MCF 10A (cell line): ENCODE measurements around the gene REEP6. TPM values are rescaled to one million over a fixed set of nuclear protein-coding genes. Genes with fewer than 3 reads are reported as not detected.
"Not testable (repeated sequence)": the region's sequence is repeated elsewhere in the genome, so short reads cannot be mapped to it uniquely, and the experiment has no call there.

Experiments used
- BruUV-seq: library from RNA; stranded (reverse); fragments of 400-500 nt; replicated peaks from 2 replicates; lab custom pipeline; 2021; lab: Mats Ljungman, UMichigan
- CTCF ChIA-PET: fragments of 300-600 bp; sonication (Branson Sonifier 250); formaldehyde crosslinking; extraction: SDS; loops from one replicate; lab custom pipeline; 2021; ENCODE audit warnings: antibody characterized with exemption, inconsistent platforms; lab: Yijun Ruan, JAX
- POLR2A ChIA-PET: fragments of 300-600, 350-650 bp; sonication (Branson Sonifier 250); formaldehyde crosslinking; extraction: SDS; loops from one replicate; lab custom pipeline; 2020; ENCODE audit warnings: antibody characterized with exemption, inconsistent platforms; lab: Yijun Ruan, JAX
- DNase-seq: peaks from one replicate; pipeline ENCODE4 v3.0.0-alpha.2; 2018; ENCODE audit not compliant: unreplicated experiment
- H3K27ac Mint-ChIP-seq: one replicate; pipeline ENCODE4 v1.8.0; 2022; ENCODE audit warnings: mild to moderate bottlenecking, low read depth, mixed read lengths; ENCODE audit not compliant: unreplicated experiment
- H3K27me3 Mint-ChIP-seq: one replicate; pipeline ENCODE4 v1.8.0; 2022; ENCODE audit warnings: mixed read lengths; ENCODE audit not compliant: insufficient read depth, unreplicated experiment
- H3K36me3 Mint-ChIP-seq: one replicate; pipeline ENCODE4 v1.8.0; 2022; ENCODE audit warnings: mild to moderate bottlenecking, moderate library complexity, mixed read lengths; ENCODE audit not compliant: insufficient read depth, unreplicated experiment
- H3K4me1 Mint-ChIP-seq: one replicate; pipeline ENCODE4 v1.8.0; 2022; ENCODE audit warnings: mixed read lengths; ENCODE audit not compliant: insufficient read depth, unreplicated experiment
- H3K4me3 Mint-ChIP-seq: one replicate; pipeline ENCODE4 v1.8.0; 2022; ENCODE audit warnings: mild to moderate bottlenecking, moderate library complexity, mixed read lengths; ENCODE audit not compliant: unreplicated experiment
- H3K9me3 Mint-ChIP-seq: one replicate; pipeline ENCODE4 v1.8.0; 2022; ENCODE audit warnings: mixed read lengths; ENCODE audit not compliant: unreplicated experiment
- intact Hi-C: fragments of 100-400 bp; cut with micrococcal nuclease; formaldehyde crosslinking; loops from 2 replicates; pipeline ENCODE4 v1.14.1; 2022
- total RNA-seq: library from RNA; stranded (reverse); gene quantifications from 2 replicates; pipeline ENCODE4 v1.2.3, GENCODE V29; 2022
- TF ChIP-seq, protein P1 (sequence below): fragments of 200-600 bp; IDR thresholded peaks from one replicate; pipeline ENCODE4 v1.8.0; 2022; ENCODE audit warnings: antibody characterized with exemption, mild to moderate bottlenecking; ENCODE audit not compliant: unreplicated experiment

The REEP6 gene
- total RNA-seq, 1 experiment from 2014 or later, result 3.8 TPM

DNA sequence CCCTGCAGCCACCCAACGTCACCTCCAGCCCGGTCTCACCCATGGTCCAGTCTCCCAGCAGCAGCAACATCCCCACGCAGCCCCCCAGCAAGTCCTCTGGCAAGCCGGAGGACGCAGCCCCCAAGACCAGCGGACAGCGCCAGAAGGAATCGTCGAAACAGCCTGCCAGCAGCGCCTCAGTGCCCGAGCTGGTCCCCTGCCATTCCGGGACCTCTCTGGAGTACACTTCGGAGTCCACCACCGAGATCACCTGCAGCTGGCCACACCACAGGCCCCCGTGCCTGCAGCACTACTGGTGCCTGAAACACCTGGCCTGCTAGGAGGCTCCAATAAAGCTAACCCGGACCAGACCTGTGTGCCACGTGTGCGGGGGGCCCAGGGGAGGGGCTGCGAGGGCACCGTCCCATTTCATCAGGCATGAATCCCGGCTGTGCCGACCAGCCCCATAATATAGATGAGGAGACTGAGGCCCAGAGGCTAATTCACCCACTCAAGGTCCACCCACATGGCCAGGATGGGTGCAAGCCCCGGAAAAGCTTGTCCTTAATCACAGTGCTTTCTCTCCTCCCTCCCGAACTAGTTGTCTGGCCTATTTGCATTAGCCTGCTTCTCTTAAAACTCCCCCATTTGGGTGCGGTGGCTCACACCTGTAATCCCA is 6.7 kb downstream of the REEP6 start:
- ChIA-PET POLR2A (interaction anchor here (0.6 kb wide), 1 partner anchor 432 kb away, joined by 3 read pairs; no protein-coding TSS in a partner anchor), CTCF (no interaction called here)
- TF ChIP-seq, protein P1, sequence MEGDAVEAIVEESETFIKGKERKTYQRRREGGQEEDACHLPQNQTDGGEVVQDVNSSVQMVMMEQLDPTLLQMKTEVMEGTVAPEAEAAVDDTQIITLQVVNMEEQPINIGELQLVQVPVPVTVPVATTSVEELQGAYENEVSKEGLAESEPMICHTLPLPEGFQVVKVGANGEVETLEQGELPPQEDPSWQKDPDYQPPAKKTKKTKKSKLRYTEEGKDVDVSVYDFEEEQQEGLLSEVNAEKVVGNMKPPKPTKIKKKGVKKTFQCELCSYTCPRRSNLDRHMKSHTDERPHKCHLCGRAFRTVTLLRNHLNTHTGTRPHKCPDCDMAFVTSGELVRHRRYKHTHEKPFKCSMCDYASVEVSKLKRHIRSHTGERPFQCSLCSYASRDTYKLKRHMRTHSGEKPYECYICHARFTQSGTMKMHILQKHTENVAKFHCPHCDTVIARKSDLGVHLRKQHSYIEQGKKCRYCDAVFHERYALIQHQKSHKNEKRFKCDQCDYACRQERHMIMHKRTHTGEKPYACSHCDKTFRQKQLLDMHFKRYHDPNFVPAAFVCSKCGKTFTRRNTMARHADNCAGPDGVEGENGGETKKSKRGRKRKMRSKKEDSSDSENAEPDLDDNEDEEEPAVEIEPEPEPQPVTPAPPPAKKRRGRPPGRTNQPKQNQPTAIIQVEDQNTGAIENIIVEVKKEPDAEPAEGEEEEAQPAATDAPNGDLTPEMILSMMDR, result no peak
- DNase-seq, result no peak
- Mint-ChIP-seq H3K27ac (no peak overlapping the region), H3K4me3 (no peak overlapping the region), H3K9me3 (no peaks in the 10 kb centered on the region), H3K36me3 (no peaks in the 10 kb centered on the region), H3K4me1 (no peaks in the 10 kb centered on the region), H3K27me3 (no peaks in the 10 kb centered on the region)
- no TSS peak for BruUV-seq
- intact Hi-C loops, result no loop called here

GRCh38 chr19:1499231-1499630 is 8.2 kb downstream of the REEP6 start:
- CTCF ChIA-PET, H3K4me3 Mint-ChIP-seq, H3K27me3 Mint-ChIP-seq, H3K4me1 Mint-ChIP-seq, POLR2A ChIA-PET, intact Hi-C loops, H3K9me3 Mint-ChIP-seq, H3K36me3 Mint-ChIP-seq, H3K27ac Mint-ChIP-seq, DNase-seq, BruUV-seq: not testable (repeated sequence)

DNA sequence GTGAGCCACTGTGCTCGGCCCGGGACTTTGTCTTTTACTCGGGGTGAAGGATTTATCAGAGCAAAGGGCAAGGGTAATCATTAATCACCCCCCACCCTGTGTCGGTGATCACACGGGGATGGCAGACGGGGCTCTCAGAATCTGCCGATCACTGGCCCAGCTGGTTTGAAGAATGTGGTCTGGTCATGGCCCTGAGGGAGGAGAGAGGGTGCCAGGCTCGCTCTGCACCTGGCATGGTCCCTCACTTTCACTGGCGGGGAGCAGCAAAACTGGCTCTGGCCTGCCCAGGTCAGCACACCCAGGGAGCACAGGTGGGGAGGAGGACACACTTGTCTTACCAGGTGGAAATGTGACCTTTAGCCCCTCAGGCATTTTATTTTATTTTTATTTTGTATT is 10.2 kb downstream of the REEP6 start:
- Mint-ChIP-seq H3K27ac (no peak overlapping the region), H3K9me3 (no peaks in the 10 kb centered on the region), H3K27me3 (no peaks in the 10 kb centered on the region), H3K36me3 (peaks cover 14% of the 10 kb centered on the region), H3K4me1 (no peaks in the 10 kb centered on the region), H3K4me3 (no peak overlapping the region)
- BruUV-seq, result no TSS peak
- ChIA-PET POLR2A (interaction anchor here (0.7 kb wide), 1 partner anchor 47 kb away, joined by 4 read pairs; no protein-coding TSS in a partner anchor), CTCF (no interaction called here)
- intact Hi-C loops, result no loop called here
- no peak for DNase-seq
- TF ChIP-seq, protein P1, result no peak

DNA sequence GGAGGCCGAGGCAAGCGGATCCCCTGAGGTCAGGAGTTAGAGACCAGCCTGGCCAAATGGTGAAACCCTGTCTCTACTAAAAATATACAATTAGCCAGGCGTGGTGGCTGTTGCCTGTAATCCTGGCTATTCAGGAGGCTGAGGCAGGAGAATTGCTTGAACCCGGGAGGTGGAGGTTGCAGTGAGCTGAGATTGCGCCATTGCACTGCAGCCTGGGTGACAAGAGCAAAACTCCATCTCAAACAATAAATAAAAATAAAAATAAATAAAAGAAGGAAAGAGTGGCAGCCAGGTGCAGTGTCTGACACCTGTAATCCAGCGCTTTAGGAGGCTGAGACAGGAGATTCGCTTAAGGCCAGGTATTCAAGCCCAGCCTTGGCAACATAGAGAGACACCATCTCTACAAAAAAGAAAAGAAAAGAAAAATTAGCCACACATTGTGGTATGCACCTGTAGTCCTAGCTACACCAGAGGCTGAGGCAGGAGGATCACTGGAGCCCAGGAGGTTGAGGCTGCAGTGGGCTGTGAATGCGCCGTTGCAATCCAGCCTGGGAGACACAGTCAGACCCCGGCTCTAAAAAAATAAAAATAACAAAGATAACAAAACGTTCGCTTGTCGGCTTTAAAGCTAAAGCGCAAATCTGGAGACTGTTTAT is 11.6 kb downstream of the REEP6 start:
- Mint-ChIP-seq H3K27me3 (no peaks in the 10 kb centered on the region), H3K4me3 (no peak overlapping the region), H3K27ac (no peak overlapping the region), H3K9me3 (no peaks in the 10 kb centered on the region), H3K4me1 (no peaks in the 10 kb centered on the region), H3K36me3 (peaks cover 19% of the 10 kb centered on the region)
- ChIA-PET POLR2A (no interaction called here), CTCF (interaction anchor here (0.6 to 0.9 kb wide), 5 partner anchors 18 to 1151 kb away, joined by 3 to 5 read pairs (median 4); no protein-coding TSS in a partner anchor)
- no peak for DNase-seq
- no TSS peak for BruUV-seq
- TF ChIP-seq, protein P1, result no peak
- intact Hi-C loops, result no loop called here
